ENCODE data around the gene AFF1.

- TF ChIP-seq, protein P1, sequence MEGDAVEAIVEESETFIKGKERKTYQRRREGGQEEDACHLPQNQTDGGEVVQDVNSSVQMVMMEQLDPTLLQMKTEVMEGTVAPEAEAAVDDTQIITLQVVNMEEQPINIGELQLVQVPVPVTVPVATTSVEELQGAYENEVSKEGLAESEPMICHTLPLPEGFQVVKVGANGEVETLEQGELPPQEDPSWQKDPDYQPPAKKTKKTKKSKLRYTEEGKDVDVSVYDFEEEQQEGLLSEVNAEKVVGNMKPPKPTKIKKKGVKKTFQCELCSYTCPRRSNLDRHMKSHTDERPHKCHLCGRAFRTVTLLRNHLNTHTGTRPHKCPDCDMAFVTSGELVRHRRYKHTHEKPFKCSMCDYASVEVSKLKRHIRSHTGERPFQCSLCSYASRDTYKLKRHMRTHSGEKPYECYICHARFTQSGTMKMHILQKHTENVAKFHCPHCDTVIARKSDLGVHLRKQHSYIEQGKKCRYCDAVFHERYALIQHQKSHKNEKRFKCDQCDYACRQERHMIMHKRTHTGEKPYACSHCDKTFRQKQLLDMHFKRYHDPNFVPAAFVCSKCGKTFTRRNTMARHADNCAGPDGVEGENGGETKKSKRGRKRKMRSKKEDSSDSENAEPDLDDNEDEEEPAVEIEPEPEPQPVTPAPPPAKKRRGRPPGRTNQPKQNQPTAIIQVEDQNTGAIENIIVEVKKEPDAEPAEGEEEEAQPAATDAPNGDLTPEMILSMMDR (IDR thresholded peaks at IDR 0.05; ENCODE audit: insufficient read depth, low read length, poor library complexity, severe bottlenecking) = no peak
- TF ChIP-seq EZH2phosphoT487 (conservative IDR thresholded peaks at IDR 0.05; ENCODE audit: low read length) = no peak
These were observed 16.2 kb upstream of the AFF1 start for GRCh38 chr4:86918539-86919072.
